Natural killer cell (primary cell): Measurements from ENCODE around the gene UNCX. TPM values are rescaled to one million over a fixed set of nuclear protein-coding genes. Genes with fewer than 3 reads are reported as not detected.

ENCODE experiments used
- ATAC-seq, 3 donors: fragments of 150-1000 bp in 2 of 3; fragments of 200-7000 bp in 1 of 3; cut with Tn5 transposase; 1 replicate in 1 of 3; 2 replicates in 2 of 3; pipeline ENCODE4 v1.10.0; 2021; ENCODE audit warnings: mild to moderate bottlenecking in 2 of 3, moderate library complexity in 2 of 3
- DNase-seq, 2 donors: peaks; one replicate each; pipeline versions ENCODE4 v3.0.0 to v3.0.0-alpha.2; 2013 to 2021; ENCODE audit warnings: mixed read lengths in 1 of 2
- H3K27ac ChIP-seq: one replicate; pipeline ENCODE4 v1.5.1; 2013; ENCODE audit warnings: mild to moderate bottlenecking, low read length
- H3K27me3 ChIP-seq: one replicate; pipeline ENCODE4 v1.6.1; 2013; ENCODE audit warnings: low read length; ENCODE audit not compliant: control insufficient read depth, insufficient read depth
- H3K36me3 ChIP-seq: one replicate; pipeline ENCODE4 v1.6.1; 2013; ENCODE audit warnings: low read length; ENCODE audit not compliant: control insufficient read depth, insufficient read depth
- H3K4me1 ChIP-seq: one replicate; pipeline ENCODE4 v1.6.1; 2013; ENCODE audit warnings: low read length; ENCODE audit not compliant: control insufficient read depth, insufficient read depth
- H3K4me3 ChIP-seq: one replicate; pipeline ENCODE4 v1.5.1; 2013; ENCODE audit warnings: low read length
- H3K9me3 ChIP-seq: one replicate; pipeline ENCODE4 v1.6.1; 2013; ENCODE audit warnings: low read length; ENCODE audit not compliant: control insufficient read depth, insufficient read depth
- H3K27ac Mint-ChIP-seq, 2 donors: one replicate each; pipeline ENCODE4 v1.8.0; 2022; ENCODE audit warnings: mild to moderate bottlenecking in 2 of 2, mixed read lengths in 2 of 2, moderate library complexity in 1 of 2
- H3K27me3 Mint-ChIP-seq, 2 donors: one replicate each; pipeline ENCODE4 v1.8.0; 2022; ENCODE audit warnings: low read depth in 2 of 2, mixed read lengths in 2 of 2
- H3K36me3 Mint-ChIP-seq: one replicate; pipeline ENCODE4 v1.8.0; 2022; ENCODE audit warnings: mixed read lengths
- H3K4me1 Mint-ChIP-seq, 2 donors: one replicate each; pipeline ENCODE4 v1.8.0; 2022; ENCODE audit warnings: mixed read lengths in 2 of 2
- H3K4me3 Mint-ChIP-seq: one replicate; pipeline ENCODE4 v1.8.0; 2022; ENCODE audit warnings: mild to moderate bottlenecking, moderate library complexity, mixed read lengths
- H3K9me3 Mint-ChIP-seq, 2 donors: one replicate each; pipeline ENCODE4 v1.8.0; 2022; ENCODE audit warnings: mixed read lengths in 2 of 2
- CTCF ChIP-seq: fragments of 200-600 bp; IDR thresholded peaks from one replicate; pipeline ENCODE4 v1.8.0; 2022; ENCODE audit warnings: antibody characterized with exemption
- WGBS: methylation state at CpG from one replicate; pipeline ENCODE4 v1.1.7; 2013; ENCODE audit warnings: missing lambda C conversion rate; ENCODE audit not compliant: insufficient coverage; 5-methylcytosine and 5-hydroxymethylcytosine counted together
- intact Hi-C: fragments of 100-400 bp; cut with micrococcal nuclease; formaldehyde crosslinking; loops from one replicate; pipeline ENCODE4 v1.14.2; 2022
- total RNA-seq, 4 donors: library from RNA; stranded (reverse); fragments of 120-200 nt in 1 of 4; gene quantifications; one replicate each; pipeline versions ENCODE4 v1.2.3 to v1.2.4, GENCODE V29; 2013 to 2022

The UNCX gene
- total RNA-seq, 3 donors from 2014 or later (not counting 1 experiment from before 2014, with no cell fraction given), result not detected

- Mint-ChIP-seq H3K9me3 (no peaks in the 10 kb centered on the region), H3K36me3 (no peaks in the 10 kb centered on the region), H3K4me1 (peaks cover 19 to 24% of the 10 kb centered on the region in 2 donors), H3K27ac (peak overlapping the region; percentile 55 to 69), H3K27me3 (peaks cover 44 to 45% of the 10 kb centered on the region in 2 donors), H3K4me3 (peak overlapping the region; percentile 67)
- TF ChIP-seq CTCF, result no peak
- intact Hi-C loops, result no loop called here
- H3K4me1 ChIP-seq, result peaks cover 27% of the 10 kb centered on the region
- H3K36me3 ChIP-seq, result no peaks in the 10 kb centered on the region
- 14% methylated on average over 9 of the region's 12 CpGs for WGBS
- ATAC-seq (no peak), DNase-seq (no peak)
- H3K9me3 ChIP-seq, result peaks cover 3% of the 10 kb centered on the region
- peaks cover 54% of the 10 kb centered on the region for H3K27me3 ChIP-seq
- no peak overlapping the region for H3K27ac ChIP-seq
- H3K4me3 ChIP-seq, result no peak overlapping the region
Measured at GRCh38 chr7:1232103-1232466, 587 bp upstream of the UNCX start.

- H3K9me3 Mint-ChIP-seq, result no peaks in the 10 kb centered on the region
- no peak overlapping the region for H3K4me3 Mint-ChIP-seq
- intact Hi-C loops, result no loop called here
- no peaks in the 10 kb centered on the region for H3K36me3 ChIP-seq
- H3K27ac Mint-ChIP-seq, result no peak overlapping the region
- peaks cover 35 to 38% of the 10 kb centered on the region in 2 donors for H3K27me3 Mint-ChIP-seq
- H3K36me3 Mint-ChIP-seq, result no peaks in the 10 kb centered on the region
- WGBS, result 8% methylated on average over 73 of the region's 73 CpGs
- ATAC-seq (no peak), DNase-seq (no peak)
- peaks cover 3% of the 10 kb centered on the region for H3K9me3 ChIP-seq
- no peak overlapping the region for H3K27ac ChIP-seq
- no peak for TF ChIP-seq CTCF
- peaks cover 31% of the 10 kb centered on the region for H3K4me1 ChIP-seq
- H3K27me3 ChIP-seq, result peaks cover 51% of the 10 kb centered on the region
- H3K4me3 ChIP-seq, result no peak overlapping the region
- H3K4me1 Mint-ChIP-seq, result peaks cover 19 to 24% of the 10 kb centered on the region in 2 donors
Measured at GRCh38 chr7:1233333-1234048, 819 bp downstream of the UNCX start.

GRCh38 chr7:1234049-1234880, 1.6 kb downstream of the UNCX start:
- DNase-seq, result no peak
- Mint-ChIP-seq H3K4me1 (peaks cover 19 to 24% of the 10 kb centered on the region in 2 donors), H3K36me3 (no peaks in the 10 kb centered on the region), H3K9me3 (no peaks in the 10 kb centered on the region), H3K27ac (peak overlapping the region; percentile 29 to 52), H3K4me3 (peak overlapping the region; percentile 78), H3K27me3 (peaks cover 34 to 41% of the 10 kb centered on the region in 2 donors)
- H3K9me3 ChIP-seq, result peaks cover 3% of the 10 kb centered on the region
- peaks cover 50% of the 10 kb centered on the region for H3K27me3 ChIP-seq
- H3K27ac ChIP-seq, result no peak overlapping the region
- no peak for ATAC-seq
- peaks cover 31% of the 10 kb centered on the region for H3K4me1 ChIP-seq
- WGBS, result 12% methylated on average over 29 of the region's 30 CpGs
- no peaks in the 10 kb centered on the region for H3K36me3 ChIP-seq
- TF ChIP-seq CTCF, result no peak
- no peak overlapping the region for H3K4me3 ChIP-seq
- intact Hi-C loops, result no loop called here
